GM12891 (cell line): ENCODE measurements around the gene MAPK1.
"Not testable (repeated sequence)": the region's sequence is repeated elsewhere in the genome, so short reads cannot be mapped to it uniquely, and the experiment has no call there.

Experiments used
- DNase-seq: peaks from one replicate; pipeline ENCODE4 v3.0.0; 2011; ENCODE audit warnings: low spot score; ENCODE audit not compliant: insufficient read length
- FAIRE-seq: peaks from 2 replicates; lab custom pipeline; 2011; peaks lifted over from hg19 to GRCh38; lab: Jason Lieb, UNC
- PAX5 ChIP-seq: IDR thresholded peaks from 2 replicates; pipeline ENCODE4 v1.6.1; 2011; ENCODE audit warnings: low read length, moderate library complexity, mild to moderate bottlenecking; ENCODE audit not compliant: insufficient read depth, severe bottlenecking
- POLR2A ChIP-seq: IDR thresholded peaks from 2 replicates; pipeline ENCODE4 v1.6.1; 2011; ENCODE audit warnings: low read depth, low read length, control low read depth
- POLR2AphosphoS5 ChIP-seq: IDR thresholded peaks from 2 replicates; pipeline ENCODE4 v1.6.1; 2011; ENCODE audit warnings: low read depth, low read length, control low read depth
- POU2F2 ChIP-seq: IDR thresholded peaks from 2 replicates; pipeline ENCODE4 v1.6.1; 2011; ENCODE audit warnings: low read depth, mild to moderate bottlenecking, control low read depth, low read length, moderate library complexity
- SPI1 ChIP-seq: IDR thresholded peaks from 2 replicates; pipeline ENCODE4 v1.6.1; 2011; ENCODE audit warnings: low read depth, low read length, control low read depth
- TAF1 ChIP-seq: IDR thresholded peaks from 2 replicates; pipeline ENCODE4 v1.6.1; 2011; ENCODE audit warnings: low read depth, low read length, control low read depth

MAPK1 gene

GRCh38 chr22:21861264-21861848 is 6.1 kb downstream of the MAPK1 start:
- DNase-seq (no peak), FAIRE-seq (peak; percentile 28)
- no peak for TF ChIP-seq TAF1
- no peak for TF ChIP-seq POLR2AphosphoS5
- TF ChIP-seq SPI1: no peak
- no peak for TF ChIP-seq POU2F2

GRCh38 chr22:21860491-21861039 is 6.9 kb downstream of the MAPK1 start:
- no peak for DNase-seq
- TF ChIP-seq SPI1 (no peak), TAF1 (no peak), POU2F2 (no peak), POLR2A (no peak), POLR2AphosphoS5 (no peak), PAX5 (no peak)
- no peak for FAIRE-seq

GRCh38 chr22:21858025-21858764 is 9.2 kb downstream of the MAPK1 start:
- TF ChIP-seq SPI1: peak; percentile 44
- no peak for TF ChIP-seq POLR2A
- TF ChIP-seq PAX5: no peak
- DNase-seq: no peak
- no peak for FAIRE-seq

- TF ChIP-seq PAX5 (no peak), POLR2A (no peak), POU2F2 (no peak), SPI1 (peak; percentile 56)
- DNase-seq (no peak), FAIRE-seq (peak; percentile 85)
Observed at GRCh38 chr22:21857481-21857914, 9.9 kb downstream of the MAPK1 start.

DNA sequence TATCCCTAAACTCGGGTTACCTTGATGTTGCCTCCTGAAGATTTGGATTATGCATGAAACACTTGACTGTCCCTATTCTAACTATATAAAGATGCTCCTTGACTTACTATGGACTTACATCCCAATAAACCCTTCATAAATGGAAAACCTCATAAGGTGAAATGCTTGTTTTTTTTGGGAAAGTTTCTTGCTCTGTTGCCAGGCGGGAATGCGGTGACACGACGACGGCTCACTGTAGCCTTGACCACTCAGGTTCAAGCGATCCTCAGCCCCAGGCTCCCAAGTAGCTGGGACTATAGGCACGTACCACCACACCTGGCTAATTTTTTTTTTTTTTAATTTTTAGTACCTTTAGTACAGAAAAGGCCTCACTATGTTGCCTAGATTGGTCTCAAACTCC is 10.6 kb downstream of the MAPK1 start:
- FAIRE-seq (no peak), DNase-seq (no peak)
- TF ChIP-seq POLR2AphosphoS5: no peak
- no peak for TF ChIP-seq TAF1
- no peak for TF ChIP-seq SPI1
- no peak for TF ChIP-seq POLR2A
- TF ChIP-seq POU2F2: no peak
- TF ChIP-seq PAX5: no peak

DNA sequence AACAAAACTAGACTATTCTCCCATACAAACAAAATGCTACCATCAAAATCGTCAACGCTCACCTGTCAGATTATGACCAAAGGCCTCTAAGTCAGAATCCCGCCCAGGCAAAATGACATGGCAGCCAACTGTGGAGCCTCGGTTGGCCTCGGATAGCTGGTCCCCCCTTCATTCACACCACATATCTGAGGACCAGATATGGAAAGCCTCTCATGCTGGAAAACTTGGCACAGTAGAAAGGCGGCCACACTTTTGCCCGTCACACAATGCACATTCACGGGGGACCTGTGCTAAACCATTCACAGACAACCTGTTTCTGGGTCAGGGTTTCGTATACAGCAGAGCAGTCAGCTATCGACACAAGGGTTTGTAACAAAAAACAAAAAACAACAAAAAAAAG is 11.2 kb downstream of the MAPK1 start:
- TF ChIP-seq TAF1 (no peak), POLR2A (no peak), SPI1 (no peak), PAX5 (no peak), POLR2AphosphoS5 (no peak), POU2F2 (no peak)
- FAIRE-seq: no peak

DNA sequence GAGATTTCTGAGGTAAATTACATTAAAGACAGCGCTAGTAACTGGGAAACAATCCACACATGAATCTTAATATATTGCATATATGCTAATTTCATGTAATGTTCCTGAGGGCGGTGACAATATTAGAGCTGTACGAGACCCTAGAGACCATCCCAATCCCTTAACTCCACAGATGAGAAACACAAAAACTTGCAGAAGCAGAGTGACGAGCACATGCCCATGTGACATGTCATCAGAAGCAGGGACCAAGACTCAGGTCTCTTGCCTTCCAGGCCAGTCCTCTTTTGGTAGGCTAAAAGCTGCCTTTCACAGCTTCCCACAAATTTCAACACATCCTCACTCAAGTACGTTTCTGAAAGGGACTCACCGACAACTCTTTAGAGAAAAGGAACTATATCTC is 11.8 kb downstream of the MAPK1 start:
- FAIRE-seq (no peak), DNase-seq (no peak)
- TF ChIP-seq POLR2A (no peak), TAF1 (no peak), SPI1 (no peak), POLR2AphosphoS5 (no peak), PAX5 (no peak), POU2F2 (no peak)

More for the DNA sequence above, 11.2 kb downstream of the MAPK1 start:
- DNase-seq: no peak

DNA sequence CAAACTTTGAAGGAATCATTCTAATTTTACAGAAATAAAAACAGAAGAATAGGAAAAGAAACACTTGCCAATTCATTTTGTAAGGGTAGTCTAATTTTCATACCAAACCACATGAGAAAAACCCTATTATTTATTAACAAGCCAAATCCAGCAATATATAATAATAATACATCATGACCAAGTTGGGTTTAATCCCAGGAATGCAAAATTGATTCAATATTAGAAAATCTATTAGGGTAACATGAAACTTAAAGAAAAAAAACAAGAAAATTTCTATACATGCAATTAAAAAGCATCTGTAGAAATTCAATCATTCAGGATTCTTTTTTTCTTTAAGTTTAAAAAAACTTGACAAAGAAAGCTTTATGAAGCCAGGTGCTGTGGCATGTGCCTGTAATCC is 16.8 kb downstream of the MAPK1 start:
- TF ChIP-seq POLR2A (no peak), TAF1 (no peak), PAX5 (no peak), SPI1 (no peak), POU2F2 (no peak), POLR2AphosphoS5 (no peak)

DNA sequence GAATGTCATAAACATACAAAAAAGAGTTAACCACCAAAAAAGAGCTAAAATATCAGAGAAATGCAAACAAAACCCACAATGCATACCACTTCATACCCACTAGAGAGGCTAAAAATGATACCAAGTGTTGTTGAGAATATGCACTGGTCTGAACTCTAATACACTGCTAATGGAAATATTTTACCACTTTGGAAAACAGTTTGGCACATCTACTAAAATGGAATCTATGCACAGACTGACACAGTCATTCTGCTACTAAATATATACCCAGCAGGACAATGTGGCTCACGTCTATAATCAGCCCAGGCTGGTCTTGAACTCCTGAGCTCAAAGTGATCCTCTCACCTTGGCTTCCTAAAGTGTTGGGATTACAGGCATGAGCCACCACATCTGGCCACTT is 18.0 kb downstream of the MAPK1 start:
- FAIRE-seq: no peak
- DNase-seq: no peak
- no peak for TF ChIP-seq SPI1
- no peak for TF ChIP-seq TAF1
- TF ChIP-seq POLR2AphosphoS5: no peak
- TF ChIP-seq POU2F2: no peak
- no peak for TF ChIP-seq PAX5
- no peak for TF ChIP-seq POLR2A

More for the DNA sequence above, 16.8 kb downstream of the MAPK1 start:
- FAIRE-seq (no peak), DNase-seq (no peak)

DNA sequence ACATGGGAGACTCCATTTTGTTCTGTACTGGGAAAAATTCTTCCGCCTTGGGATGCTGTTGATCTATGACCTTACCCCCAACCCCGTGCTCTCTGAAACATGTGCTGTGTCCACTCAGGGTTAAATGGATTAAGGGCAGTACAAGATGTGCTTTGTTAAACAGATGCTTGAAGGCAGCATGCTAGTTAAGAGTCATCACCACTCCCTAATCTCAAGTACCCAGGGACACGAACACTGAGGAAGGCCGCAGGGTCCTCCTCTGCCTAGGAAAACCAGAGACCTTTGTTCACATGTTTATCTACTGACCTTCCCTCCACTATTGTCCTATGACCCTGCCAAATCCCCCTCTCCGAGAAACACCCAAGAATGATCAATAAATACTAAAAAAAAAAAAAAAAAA is 19.4 kb downstream of the MAPK1 start:
- DNase-seq, FAIRE-seq: not testable (repeated sequence)
